ELR (cell line): ENCODE measurements around the gene PKNOX2.

Source experiments
- DNase-seq: peaks from one replicate; pipeline ENCODE4 v3.0.0-alpha.2; 2015; ENCODE audit warnings: low read depth

Gene PKNOX2

GRCh38 chr11:125445731-125446130, 281.2 kb downstream of the PKNOX2 start:
- no peak for DNase-seq

GRCh38 chr11:125446279-125446678, 281.7 kb downstream of the PKNOX2 start:
- no peak for DNase-seq

GRCh38 chr11:125447721-125448120, 283.2 kb downstream of the PKNOX2 start:
- no peak for DNase-seq

GRCh38 chr11:125448136-125448535, 283.6 kb downstream of the PKNOX2 start:
- peak; percentile 50 for DNase-seq

- DNase-seq: no peak
Observed at GRCh38 chr11:125449565-125449964, 285.0 kb downstream of the PKNOX2 start.

GRCh38 chr11:125451400-125452124, 287.0 kb downstream of the PKNOX2 start:
- DNase-seq: peak; percentile 29

GRCh38 chr11:125452125-125452470, 287.5 kb downstream of the PKNOX2 start:
- no peak for DNase-seq

GRCh38 chr11:125454047-125454446, 289.5 kb downstream of the PKNOX2 start:
- no peak for DNase-seq

GRCh38 chr11:125455851-125456250, 291.3 kb downstream of the PKNOX2 start:
- no peak for DNase-seq

- DNase-seq: no peak
Observed at GRCh38 chr11:125457814-125458343, 293.3 kb downstream of the PKNOX2 start.

- no peak for DNase-seq
Observed at GRCh38 chr11:125460275-125460674, 295.7 kb downstream of the PKNOX2 start.

- DNase-seq: no peak
Observed at GRCh38 chr11:125463590-125464269, 299.2 kb downstream of the PKNOX2 start.

GRCh38 chr11:125464270-125464662, 299.7 kb downstream of the PKNOX2 start:
- peak; percentile 32 for DNase-seq

- DNase-seq: no peak
Observed at GRCh38 chr11:125464666-125465065, 300.1 kb downstream of the PKNOX2 start.

- DNase-seq: no peak
Observed at GRCh38 chr11:125465255-125465654, 300.7 kb downstream of the PKNOX2 start.

- no peak for DNase-seq
Observed at GRCh38 chr11:125465701-125466100, 301.1 kb downstream of the PKNOX2 start.

- no peak for DNase-seq
Observed at GRCh38 chr11:125468025-125468424, 303.5 kb downstream of the PKNOX2 start.

GRCh38 chr11:125468852-125469251, 304.3 kb downstream of the PKNOX2 start:
- no peak for DNase-seq

- no peak for DNase-seq
Observed at GRCh38 chr11:125470355-125470754, 305.8 kb downstream of the PKNOX2 start.

- DNase-seq: no peak
Observed at GRCh38 chr11:125476721-125477120, 312.2 kb downstream of the PKNOX2 start.

GRCh38 chr11:125479137-125479536, 314.6 kb downstream of the PKNOX2 start:
- no peak for DNase-seq

GRCh38 chr11:125481531-125481930, 317.0 kb downstream of the PKNOX2 start:
- no peak for DNase-seq
